GM12878 (cell line): ENCODE results near the gene ALCAM. TPM values are rescaled to one million over a fixed set of nuclear protein-coding genes. Genes with fewer than 3 reads are reported as not detected.

Source experiments
- ATAC-seq: fragments of 200-7000 bp; cut with Tn5 transposase; 3 replicates; pipeline ENCODE4 v1.9.1; 2020; ENCODE audit warnings: mild to moderate bottlenecking, moderate library complexity
- BruUV-seq: library from RNA; stranded (reverse); fragments of 400-500 nt; replicated peaks from 2 replicates; lab custom pipeline; 2021; lab: Mats Ljungman, UMichigan
- CTCF ChIA-PET: fragments of 300-600 bp; sonication (Branson Sonifier 250); formaldehyde crosslinking; extraction: SDS; loops from one replicate; lab custom pipeline; 2021; ENCODE audit warnings: inconsistent platforms; lab: Yijun Ruan, JAX
- POLR2A ChIA-PET: fragments of 350-600 bp; formaldehyde crosslinking; extraction: SDS; loops from one replicate; lab custom pipeline; 2021; ENCODE audit warnings: inconsistent platforms; lab: Charles Lee
- RAD21 ChIA-PET: fragments of 300-600 bp; sonication (Branson Sonifier 250); formaldehyde crosslinking; loops from one replicate; lab custom pipeline; 2023; ENCODE audit warnings: antibody characterized with exemption; ENCODE audit not compliant: unreplicated experiment; lab: Charles Lee
- SMC1A ChIA-PET: fragments of 300-600 bp; sonication (Branson Sonifier 250); formaldehyde crosslinking; loops from one replicate; lab custom pipeline; 2023; ENCODE audit not compliant: unreplicated experiment, uncharacterized antibody; lab: Charles Lee
- DNase-seq: peaks from one replicate; pipeline ENCODE4 v3.0.0-alpha.2; 2011; ENCODE audit warnings: low read depth, low spot score
- FAIRE-seq: peaks from 3 replicates; lab custom pipeline; 2011; peaks lifted over from hg19 to GRCh38; lab: Jason Lieb, UNC
- H2AFZ ChIP-seq: 2 replicates; pipeline ENCODE4 v1.6.0; 2011; ENCODE audit warnings: low read depth, low read length, control low read depth; ENCODE audit not compliant: control insufficient read depth
- H3K27ac ChIP-seq: 2 replicates; pipeline ENCODE4 v1.5.1; 2011; ENCODE audit warnings: control low read depth; ENCODE audit not compliant: control insufficient read depth, insufficient read depth
- H3K27me3 ChIP-seq, 2 experiments: replicated peaks in 1 of 2; 2 replicates each; pipeline versions ENCODE4 v1.6.0 to v1.6.1; 2011; ENCODE audit warnings: low read length in 1 of 2; ENCODE audit not compliant: control insufficient read depth in 2 of 2, insufficient read depth in 2 of 2
- H3K36me3 ChIP-seq, 2 experiments: 2 replicates each; pipeline ENCODE4 v1.5.1; 2011; ENCODE audit warnings: low read length in 1 of 2; ENCODE audit not compliant: control insufficient read depth in 2 of 2, insufficient read depth in 2 of 2
- H3K4me1 ChIP-seq: 2 replicates; pipeline ENCODE4 v1.6.1; 2011; ENCODE audit warnings: mild to moderate bottlenecking, low read length, moderate library complexity, mixed read lengths; ENCODE audit not compliant: control insufficient read depth, insufficient read depth
- H3K4me2 ChIP-seq: 2 replicates; pipeline ENCODE4 v1.6.0; 2011; ENCODE audit warnings: control low read depth; ENCODE audit not compliant: control insufficient read depth, insufficient read depth
- H3K4me3 ChIP-seq: fragments of 200-600 bp; sonication (generic); 2 replicates; pipeline ENCODE4 v1.5.1; 2016
- H3K79me2 ChIP-seq: 2 replicates; pipeline ENCODE4 v1.6.0; 2011; ENCODE audit warnings: low read length; ENCODE audit not compliant: control insufficient read depth, insufficient read depth
- H3K9ac ChIP-seq: 2 replicates; pipeline ENCODE4 v1.8.0; 2011; ENCODE audit warnings: low read length, control low read depth, mixed read lengths; ENCODE audit not compliant: control insufficient read depth, insufficient read depth
- H3K9me3 ChIP-seq: replicated peaks from 3 replicates; pipeline ENCODE4 v1.5.1; 2011; ENCODE audit warnings: mild to moderate bottlenecking, low read length; ENCODE audit not compliant: control insufficient read depth, insufficient read depth
- H4K20me1 ChIP-seq: 2 replicates; pipeline ENCODE4 v1.6.0; 2011; ENCODE audit not compliant: control insufficient read depth, insufficient read depth
- BMI1 ChIP-seq: fragments of 450-650 bp; IDR thresholded peaks from 2 replicates; pipeline ENCODE4 v1.6.1; 2016; ENCODE audit warnings: mild to moderate bottlenecking, moderate library complexity, borderline replicate concordance
- DPF2 ChIP-seq: fragments of 450-650 bp; IDR thresholded peaks from 2 replicates; pipeline ENCODE4 v1.6.1; 2017; ENCODE audit warnings: mild to moderate bottlenecking
- SMAD1 ChIP-seq: fragments of 450-650 bp; IDR thresholded peaks from 2 replicates; pipeline ENCODE4 v1.6.1; 2018; ENCODE audit warnings: mild to moderate bottlenecking, low read depth; ENCODE audit not compliant: partially characterized antibody
- SREBF1 ChIP-seq: IDR thresholded peaks from 2 replicates; pipeline ENCODE4 v1.6.1; 2012; ENCODE audit warnings: mild to moderate bottlenecking, low read length
- WGBS: methylation state at CpG from one replicate; pipeline ENCODE4 v1.1.6; 2016; ENCODE audit warnings: low lambda C conversion rate; ENCODE audit not compliant: insufficient replicate concordance, insufficient coverage; ENCODE audit errors: missing lambda C conversion rate; 5-methylcytosine and 5-hydroxymethylcytosine counted together
- in situ Hi-C: fragments of 300-500 bp; cut with MboI; formaldehyde crosslinking; loops from 9 replicates; pipeline ENCODE4 v1.14.3; 2018; ENCODE audit warnings: mixed read lengths
- intact Hi-C: fragments of 100-400 bp; cut with micrococcal nuclease; formaldehyde crosslinking; loops from one replicate; pipeline ENCODE4 v1.14.2; 2022; ENCODE audit not compliant: unreplicated experiment
- polyA plus RNA-seq, 11 experiments: library from polyadenylated mRNA; depleted of rRNA in 4 of 11; unstranded in 6 of 11; stranded (reverse) in 5 of 11; fragments of >200 nt; fragmentation: Nextera tagmentation in 4 of 11; fragmentation: Illumina TruSeq in 1 of 11; extraction: Ambion mirVana in 4 of 11; extraction: Trizol in 1 of 11; gene quantifications; 1 replicate in 1 of 11; 2 replicates in 10 of 11; pipeline versions ENCODE4 v1.2.1 to v1.2.3, GENCODE V29; 2011 to 2016; ENCODE audit warnings: inconsistent platforms in 2 of 11, missing spikeins in 2 of 11, low read depth in 1 of 11
- total RNA-seq, 4 experiments: library from RNA; depleted of rRNA in 3 of 4; stranded (reverse); fragments of >200 nt in 3 of 4; fragmentation: Illumina TruSeq in 1 of 4; extraction: Trizol in 1 of 4; gene quantifications; 2 replicates each; pipeline versions ENCODE4 v1.2.1 to v1.2.3, GENCODE V29; 2013 to 2021

ALCAM gene
- total and polyA plus RNA-seq, 10 of the 15 experiments (the other 5 are each of a cell fraction or from before 2014, with no cell fraction given), result 12.2 to 54.2 (median 32.6) TPM

DNA sequence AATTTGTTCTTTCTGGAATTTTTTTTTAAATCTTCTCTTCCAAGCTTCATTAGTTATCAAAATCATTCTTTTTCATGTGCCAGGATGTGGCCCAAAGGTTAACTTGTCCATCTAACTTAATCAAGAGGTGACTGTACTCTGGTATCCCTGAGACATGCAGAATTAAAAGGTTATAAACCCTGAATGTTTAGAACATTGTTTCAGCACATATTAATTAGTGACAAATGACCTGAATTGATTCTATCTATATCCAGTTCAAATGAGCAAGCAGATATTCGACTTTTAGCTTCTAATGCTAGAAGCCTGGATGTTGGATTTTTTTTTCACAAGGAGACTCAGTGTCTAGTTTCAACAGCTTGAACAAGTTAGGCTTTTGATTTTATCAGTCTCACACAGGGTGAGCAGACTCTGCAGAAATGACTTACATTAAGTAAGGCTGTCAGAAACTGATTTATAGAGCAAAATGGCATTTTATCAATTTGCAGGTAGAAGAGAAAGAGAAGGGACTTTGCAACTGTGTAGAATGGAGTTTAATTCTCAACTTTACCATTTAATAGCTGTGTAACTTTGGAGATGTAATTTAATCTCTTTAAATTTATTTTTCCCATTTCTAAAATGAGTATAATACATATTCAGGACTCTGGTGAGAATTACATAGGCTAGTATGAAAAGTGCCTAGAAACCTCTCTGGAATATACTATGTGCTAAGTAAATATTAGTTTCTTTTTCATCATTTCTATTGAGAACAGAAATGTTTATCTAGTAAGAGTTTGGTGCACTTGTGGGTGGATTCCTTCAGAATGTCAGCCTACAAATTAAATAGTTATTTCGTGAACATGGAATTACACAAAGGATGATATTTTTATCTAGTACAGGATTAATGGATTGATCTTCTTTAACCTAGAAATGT lies 100.0 kb downstream of the ALCAM start:
- no peak overlapping the region for H2AFZ ChIP-seq
- ChIA-PET CTCF (interaction anchor here (0.7 to 0.9 kb wide), 2 partner anchors 51 to 62 kb away, joined by 3 read pairs; no protein-coding TSS in a partner anchor), POLR2A (interaction anchor here (1.0 kb wide), 1 partner anchor 8 kb away, joined by 4 read pairs; no protein-coding TSS in a partner anchor), RAD21 (interaction anchor here (1.1 kb wide), 1 partner anchor 9 kb away, joined by 4 read pairs; no protein-coding TSS in a partner anchor), SMC1A (interaction anchor here (0.6 to 2.1 kb wide), 6 partner anchors 9 to 447 kb away, joined by 3 to 8 read pairs (median 3); no protein-coding TSS in a partner anchor)
- no peaks in the 10 kb centered on the region for H3K4me1 ChIP-seq
- H3K4me2 ChIP-seq, result no peak overlapping the region
- no peak for TF ChIP-seq SREBF1
- BruUV-seq, result no TSS peak
- ATAC-seq (no peak), FAIRE-seq (no peak), DNase-seq (no peak)
- H3K4me3 ChIP-seq, result no peak overlapping the region
- H3K79me2 ChIP-seq, result no peaks in the 10 kb centered on the region
- in situ Hi-C loops (no loop called here), intact Hi-C loops (no loop called here)
- no peaks in the 10 kb centered on the region for H3K36me3 ChIP-seq
- H3K27ac ChIP-seq, result no peak overlapping the region
- no peaks in the 10 kb centered on the region for H4K20me1 ChIP-seq
- H3K9me3 ChIP-seq, result no peaks in the 10 kb centered on the region
- WGBS, result 43% methylated on average over 2 of the region's 2 CpGs
- H3K27me3 ChIP-seq, result no peaks in the 10 kb centered on the region
- no peak overlapping the region for H3K9ac ChIP-seq

- Histone ChIP-seq H4K20me1 (no peaks in the 10 kb centered on the region), H3K9me3 (no peaks in the 10 kb centered on the region), H2AFZ (no peak overlapping the region), H3K4me2 (no peak overlapping the region), H3K4me1 (peaks cover 5% of the 10 kb centered on the region; the same call in 1 of the 2 replicates), H3K79me2 (no peaks in the 10 kb centered on the region), H3K27me3 (no peaks in the 10 kb centered on the region), H3K4me3 (no peak overlapping the region), H3K27ac (no peak overlapping the region), H3K36me3 (no peaks in the 10 kb centered on the region), H3K9ac (no peak overlapping the region)
- in situ Hi-C loops, result no loop called here
- 100% methylated on average over 2 of the region's 2 CpGs for WGBS
- DNase-seq (no peak), ATAC-seq (no peak), FAIRE-seq (no peak)
- no peak for TF ChIP-seq DPF2
- no peak for TF ChIP-seq SMAD1
- no peak for TF ChIP-seq BMI1
- TF ChIP-seq SREBF1, result no peak
- intact Hi-C loops, result no loop called here
- ChIA-PET RAD21 (no interaction called here), SMC1A (no interaction called here), CTCF (no interaction called here), POLR2A (no interaction called here)
- no TSS peak for BruUV-seq
Measured at GRCh38 chr3:105470851-105471250, 104.1 kb downstream of the ALCAM start.
